MCF 10A (cell line): Measurements from ENCODE around the gene SNRPE. TPM values are rescaled to one million over a fixed set of nuclear protein-coding genes. Genes with fewer than 3 reads are reported as not detected.
A peak's percentile ranks its signal among the peaks of the same experiment; 100 is the strongest.
"Not testable (repeated sequence)": the region's sequence is repeated elsewhere in the genome, so short reads cannot be mapped to it uniquely, and the experiment has no call there.

Experiments used
- BruUV-seq: library from RNA; stranded (reverse); fragments of 400-500 nt; replicated peaks from 2 replicates; lab custom pipeline; 2021; lab: Mats Ljungman, UMichigan
- CTCF ChIA-PET: fragments of 300-600 bp; sonication (Branson Sonifier 250); formaldehyde crosslinking; extraction: SDS; loops from one replicate; lab custom pipeline; 2021; ENCODE audit warnings: antibody characterized with exemption, inconsistent platforms; lab: Yijun Ruan, JAX
- POLR2A ChIA-PET: fragments of 300-600, 350-650 bp; sonication (Branson Sonifier 250); formaldehyde crosslinking; extraction: SDS; loops from one replicate; lab custom pipeline; 2020; ENCODE audit warnings: antibody characterized with exemption, inconsistent platforms; lab: Yijun Ruan, JAX
- DNase-seq: peaks from one replicate; pipeline ENCODE4 v3.0.0-alpha.2; 2018; ENCODE audit not compliant: unreplicated experiment
- H3K27ac Mint-ChIP-seq: one replicate; pipeline ENCODE4 v1.8.0; 2022; ENCODE audit warnings: mild to moderate bottlenecking, low read depth, mixed read lengths; ENCODE audit not compliant: unreplicated experiment
- H3K27me3 Mint-ChIP-seq: one replicate; pipeline ENCODE4 v1.8.0; 2022; ENCODE audit warnings: mixed read lengths; ENCODE audit not compliant: insufficient read depth, unreplicated experiment
- H3K36me3 Mint-ChIP-seq: one replicate; pipeline ENCODE4 v1.8.0; 2022; ENCODE audit warnings: mild to moderate bottlenecking, moderate library complexity, mixed read lengths; ENCODE audit not compliant: insufficient read depth, unreplicated experiment
- H3K4me1 Mint-ChIP-seq: one replicate; pipeline ENCODE4 v1.8.0; 2022; ENCODE audit warnings: mixed read lengths; ENCODE audit not compliant: insufficient read depth, unreplicated experiment
- H3K4me3 Mint-ChIP-seq: one replicate; pipeline ENCODE4 v1.8.0; 2022; ENCODE audit warnings: mild to moderate bottlenecking, moderate library complexity, mixed read lengths; ENCODE audit not compliant: unreplicated experiment
- H3K9me3 Mint-ChIP-seq: one replicate; pipeline ENCODE4 v1.8.0; 2022; ENCODE audit warnings: mixed read lengths; ENCODE audit not compliant: unreplicated experiment
- intact Hi-C: fragments of 100-400 bp; cut with micrococcal nuclease; formaldehyde crosslinking; loops from 2 replicates; pipeline ENCODE4 v1.14.1; 2022
- total RNA-seq: library from RNA; stranded (reverse); gene quantifications from 2 replicates; pipeline ENCODE4 v1.2.3, GENCODE V29; 2022
- TF ChIP-seq, protein P1 (sequence below): fragments of 200-600 bp; IDR thresholded peaks from one replicate; pipeline ENCODE4 v1.8.0; 2022; ENCODE audit warnings: antibody characterized with exemption, mild to moderate bottlenecking; ENCODE audit not compliant: unreplicated experiment

The SNRPE gene
- total RNA-seq, 1 experiment from 2014 or later = 358 TPM

GRCh38 chr1:203843435-203843834 is 18.0 kb upstream of the SNRPE start:
- Mint-ChIP-seq H3K4me1 (peaks cover 6% of the 10 kb centered on the region), H3K27ac (no peak overlapping the region), H3K36me3 (peaks cover 99% of the 10 kb centered on the region), H3K9me3 (no peaks in the 10 kb centered on the region), H3K4me3 (no peak overlapping the region), H3K27me3 (no peaks in the 10 kb centered on the region)
- DNase-seq = no peak
- no TSS peak for BruUV-seq
- ChIA-PET CTCF (interaction anchor here (0.5 to 0.8 kb wide), 3 partner anchors 57 to 321 kb away, joined by 3 to 4 read pairs (median 4); no protein-coding TSS in a partner anchor), POLR2A (interaction anchor here (0.6 to 2.2 kb wide), 3 partner anchors 12 to 100 kb away, joined by 3 to 8 read pairs (median 3); no protein-coding TSS in a partner anchor)
- TF ChIP-seq, protein P1, sequence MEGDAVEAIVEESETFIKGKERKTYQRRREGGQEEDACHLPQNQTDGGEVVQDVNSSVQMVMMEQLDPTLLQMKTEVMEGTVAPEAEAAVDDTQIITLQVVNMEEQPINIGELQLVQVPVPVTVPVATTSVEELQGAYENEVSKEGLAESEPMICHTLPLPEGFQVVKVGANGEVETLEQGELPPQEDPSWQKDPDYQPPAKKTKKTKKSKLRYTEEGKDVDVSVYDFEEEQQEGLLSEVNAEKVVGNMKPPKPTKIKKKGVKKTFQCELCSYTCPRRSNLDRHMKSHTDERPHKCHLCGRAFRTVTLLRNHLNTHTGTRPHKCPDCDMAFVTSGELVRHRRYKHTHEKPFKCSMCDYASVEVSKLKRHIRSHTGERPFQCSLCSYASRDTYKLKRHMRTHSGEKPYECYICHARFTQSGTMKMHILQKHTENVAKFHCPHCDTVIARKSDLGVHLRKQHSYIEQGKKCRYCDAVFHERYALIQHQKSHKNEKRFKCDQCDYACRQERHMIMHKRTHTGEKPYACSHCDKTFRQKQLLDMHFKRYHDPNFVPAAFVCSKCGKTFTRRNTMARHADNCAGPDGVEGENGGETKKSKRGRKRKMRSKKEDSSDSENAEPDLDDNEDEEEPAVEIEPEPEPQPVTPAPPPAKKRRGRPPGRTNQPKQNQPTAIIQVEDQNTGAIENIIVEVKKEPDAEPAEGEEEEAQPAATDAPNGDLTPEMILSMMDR = no peak
- intact Hi-C loops = no loop called here

DNA sequence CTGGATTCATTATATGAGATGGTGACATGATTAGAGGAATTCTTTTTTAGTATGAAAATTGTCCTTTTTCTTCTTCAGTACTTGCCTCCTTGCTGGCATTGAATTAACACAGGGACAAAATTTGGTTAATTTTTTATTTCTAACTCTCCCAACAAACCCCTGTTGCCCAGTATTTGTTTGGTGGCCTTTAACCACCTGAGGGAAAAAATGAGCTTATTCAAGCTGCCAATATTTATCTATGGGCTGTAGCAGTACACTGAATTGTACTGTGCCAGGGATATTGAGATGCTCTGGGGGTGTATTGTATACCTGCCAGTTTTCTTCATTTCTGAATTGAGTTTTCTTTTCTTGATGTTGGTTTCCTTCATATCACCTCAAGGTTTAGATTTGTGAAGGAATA is 8.3 kb upstream of the SNRPE start:
- H3K4me1 Mint-ChIP-seq, POLR2A ChIA-PET, DNase-seq, H3K9me3 Mint-ChIP-seq, BruUV-seq, H3K27me3 Mint-ChIP-seq, CTCF ChIA-PET, H3K27ac Mint-ChIP-seq, intact Hi-C loops, H3K4me3 Mint-ChIP-seq: not testable (repeated sequence)
- peaks cover 98% of the 10 kb centered on the region for H3K36me3 Mint-ChIP-seq

GRCh38 chr1:203858055-203858454 is 3.3 kb upstream of the SNRPE start:
- Mint-ChIP-seq H3K4me3 (no peak overlapping the region), H3K27ac (peak overlapping the region; percentile 73), H3K9me3 (no peaks in the 10 kb centered on the region), H3K27me3 (no peaks in the 10 kb centered on the region), H3K36me3 (peaks cover 93% of the 10 kb centered on the region), H3K4me1 (peaks cover 38% of the 10 kb centered on the region)
- TF ChIP-seq, protein P1 = no peak
- CTCF ChIA-PET = interaction anchor here (0.6 to 7.0 kb wide), 18 partner anchors 12 to 949 kb away, joined by 3 to 133 read pairs (median 4); partner anchors contain the start of genes ETNK2 and SOX13
- peak; percentile 65 for DNase-seq
- POLR2A ChIA-PET = interaction anchor here (0.6 to 10.5 kb wide), 17 partner anchors 11 to 667 kb away, joined by 3 to 174 read pairs (median 4); partner anchors contain the start of gene SOX13
- intact Hi-C loops = no loop called here
- no TSS peak for BruUV-seq

GRCh38 chr1:203858975-203859374 is 2.4 kb upstream of the SNRPE start:
- peaks cover 43% of the 10 kb centered on the region for H3K4me1 Mint-ChIP-seq
- intact Hi-C loops = no loop called here
- no TSS peak for BruUV-seq
- H3K36me3 Mint-ChIP-seq = peaks cover 94% of the 10 kb centered on the region
- no peak for DNase-seq
- no peak overlapping the region for H3K4me3 Mint-ChIP-seq
- TF ChIP-seq, protein P1 = no peak
- peak overlapping the region; percentile 73 for H3K27ac Mint-ChIP-seq
- no peaks in the 10 kb centered on the region for H3K9me3 Mint-ChIP-seq
- H3K27me3 Mint-ChIP-seq = no peaks in the 10 kb centered on the region
- POLR2A ChIA-PET = interaction anchor here (0.8 to 10.5 kb wide), 15 partner anchors 8 to 558 kb away, joined by 3 to 174 read pairs (median 11); partner anchors contain the start of genes ETNK2 and SOX13
- CTCF ChIA-PET = interaction anchor here (0.6 to 7.0 kb wide), 18 partner anchors 13 to 702 kb away, joined by 3 to 133 read pairs (median 6); partner anchors contain the start of gene SOX13
